COLO668 (cell line): ENCODE results near the gene PCBP3.
"Not testable (repeated sequence)": the region's sequence is repeated elsewhere in the genome, so short reads cannot be mapped to it uniquely, and the experiment has no call there.

Experiments used
- DNase-seq: peaks from one replicate; lab custom pipeline; 2025; ENCODE audit not compliant: unreplicated experiment; lab: John Stamatoyannopoulos, UW

PCBP3 gene

DNA sequence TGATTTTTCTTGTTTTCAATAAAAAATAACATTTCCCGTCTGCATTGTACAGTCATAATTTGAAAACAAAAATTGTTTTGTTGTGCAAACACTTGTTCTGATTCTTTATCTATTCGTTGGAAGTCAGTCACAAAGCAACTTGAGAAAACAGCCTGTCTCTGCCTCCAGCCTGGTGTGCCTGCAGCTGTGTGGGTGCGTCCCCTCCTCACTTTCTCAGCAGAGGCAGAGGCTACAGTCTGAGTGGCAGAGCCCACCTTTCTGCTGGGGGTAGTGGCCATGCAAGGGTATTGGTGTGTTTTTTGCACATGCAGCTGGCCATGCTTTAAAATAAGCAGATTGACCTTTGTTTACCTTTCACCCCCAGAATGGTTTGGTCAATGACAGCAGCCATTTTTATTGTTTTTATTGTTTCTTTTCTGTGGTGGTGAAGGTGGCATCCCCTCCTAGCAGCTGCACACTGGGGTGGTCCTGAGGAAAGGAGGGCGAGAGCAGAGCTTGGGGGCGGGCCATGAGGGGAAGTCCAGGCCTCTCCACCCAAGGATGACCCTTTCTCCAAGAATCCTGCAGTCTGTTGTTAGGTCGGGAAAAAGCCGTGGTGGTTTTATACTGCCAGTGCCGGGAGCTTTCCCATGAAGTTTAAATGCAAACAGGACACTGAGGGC is 159.6 kb downstream of the PCBP3 start:
- no peak for DNase-seq

DNA sequence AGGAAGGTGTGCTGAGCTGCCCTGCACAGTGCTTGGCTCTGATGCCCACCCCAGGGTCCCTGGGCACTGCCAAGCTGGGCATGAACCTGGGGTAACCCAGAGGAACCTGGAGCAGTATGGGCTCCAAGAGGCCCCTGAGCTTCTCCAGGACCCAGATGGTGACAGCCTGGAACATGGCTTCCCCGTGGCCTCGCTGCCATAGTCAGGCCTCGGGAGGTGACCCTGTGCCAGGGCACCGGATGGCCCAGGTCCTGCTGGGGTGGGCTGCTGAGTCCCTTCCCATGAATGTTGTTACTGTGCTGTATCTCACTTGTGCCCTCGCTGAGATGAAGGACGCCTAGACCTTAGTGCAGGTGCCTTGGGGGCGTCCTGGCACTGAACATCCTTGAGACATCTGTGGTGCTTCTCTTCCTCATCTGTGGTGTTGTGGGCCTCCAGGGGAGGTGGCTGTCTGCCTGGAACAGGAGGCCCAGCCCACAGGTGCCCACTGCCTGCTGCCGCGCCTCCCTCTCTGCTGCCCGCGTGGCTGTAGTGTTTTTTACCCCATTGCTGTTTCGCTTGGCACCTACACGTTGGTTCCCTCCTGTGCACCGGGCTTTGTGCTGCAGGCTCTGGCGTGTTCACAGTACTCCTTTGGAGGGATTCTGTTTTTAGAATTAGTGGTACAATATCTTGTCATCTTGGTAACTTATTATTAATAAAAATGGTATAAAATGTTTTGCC is 160.3 kb downstream of the PCBP3 start:
- no peak for DNase-seq

DNA sequence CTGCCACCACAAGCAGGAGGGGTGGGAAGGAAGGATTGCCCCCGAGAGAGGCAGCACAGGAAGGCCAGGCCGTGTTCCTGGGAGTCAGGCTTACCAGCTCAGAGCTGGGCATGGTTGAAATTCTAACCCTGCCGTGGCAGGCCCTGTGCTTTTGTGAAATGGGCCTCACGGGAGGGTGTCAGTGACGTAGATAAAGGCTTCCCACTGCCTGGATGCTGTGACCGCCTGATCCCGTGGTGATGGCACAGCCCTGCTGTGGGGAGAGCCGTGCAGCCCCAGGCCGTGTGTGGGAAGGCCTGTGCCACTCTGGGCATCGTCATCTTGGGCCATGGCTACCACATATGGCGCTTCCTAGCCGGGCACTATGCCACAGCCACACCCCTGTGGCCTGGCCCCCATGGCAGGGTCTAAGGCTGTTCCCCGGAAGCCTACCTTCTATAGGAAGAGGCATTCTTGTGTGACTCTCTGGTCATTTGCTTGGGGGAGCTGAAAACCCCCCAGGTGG is 161.3 kb downstream of the PCBP3 start:
- DNase-seq = no peak

GRCh38 chr21:45805321-45805720 is 161.8 kb downstream of the PCBP3 start:
- no peak for DNase-seq

DNA sequence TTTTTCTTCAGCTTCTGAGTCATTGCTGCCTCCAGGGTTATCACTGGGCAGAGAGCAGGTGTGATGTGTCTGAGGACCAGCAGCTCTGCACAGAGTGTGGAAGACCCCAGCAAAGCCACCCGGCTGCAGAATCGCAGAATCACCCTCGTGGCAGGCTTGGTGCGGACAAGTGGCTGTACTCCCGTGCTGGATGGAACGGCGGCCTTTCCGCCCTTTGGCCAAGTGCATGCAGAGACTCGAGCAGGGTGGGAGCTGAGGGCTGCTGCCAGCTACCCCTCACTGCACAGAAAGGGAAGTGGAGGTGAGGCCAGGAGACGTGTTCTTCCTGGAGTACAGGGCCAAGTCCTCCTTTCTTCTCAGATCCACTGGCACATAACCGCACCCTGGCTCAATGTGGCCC is 162.5 kb downstream of the PCBP3 start:
- DNase-seq = no peak

- not testable (repeated sequence) for DNase-seq
Observed at GRCh38 chr21:45808663-45809062, 165.1 kb downstream of the PCBP3 start.

- DNase-seq = no peak
Observed at GRCh38 chr21:45809421-45809820, 165.9 kb downstream of the PCBP3 start.

- DNase-seq = no peak
Observed at GRCh38 chr21:45811136-45811535, 167.6 kb downstream of the PCBP3 start.

DNA sequence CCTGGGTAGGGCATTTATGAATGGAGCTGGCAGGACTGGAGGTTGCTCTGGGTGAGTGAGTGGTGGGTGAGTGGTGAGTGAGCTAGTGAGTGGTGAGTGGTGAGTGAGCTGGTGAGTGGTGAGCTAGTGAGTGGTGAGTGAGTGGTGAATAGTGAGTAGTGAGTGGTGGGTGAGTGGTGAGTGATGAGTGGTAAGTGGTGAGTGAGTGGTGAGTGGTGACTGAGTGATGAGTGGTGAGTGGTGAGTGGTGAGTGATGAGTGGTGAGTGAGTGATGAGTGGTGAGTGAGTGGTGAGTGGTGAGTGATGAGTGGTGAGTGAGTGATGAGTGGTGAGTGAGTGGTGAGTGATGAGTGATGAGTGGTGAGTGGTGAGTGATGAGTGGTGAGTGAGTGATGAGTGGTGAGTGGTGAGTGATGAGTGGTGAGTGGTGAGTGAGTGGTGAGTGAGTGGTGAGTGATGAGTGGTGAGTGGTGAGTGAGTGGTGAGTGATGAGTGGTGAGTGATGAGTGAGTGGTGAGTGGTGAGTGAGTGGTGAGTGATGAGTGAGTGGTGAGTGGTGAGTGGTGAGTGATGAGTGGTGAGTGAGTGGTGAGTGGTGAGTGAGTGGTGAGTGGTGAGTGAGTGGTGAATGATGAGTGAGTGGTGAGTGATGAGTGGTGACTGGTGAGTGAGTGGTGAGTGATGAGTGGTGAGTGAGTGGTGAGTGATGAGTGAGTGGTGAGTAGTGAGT is 170.8 kb downstream of the PCBP3 start:
- DNase-seq = not testable (repeated sequence)

- not testable (repeated sequence) for DNase-seq
Observed at GRCh38 chr21:45815781-45816180, 172.3 kb downstream of the PCBP3 start.

DNA sequence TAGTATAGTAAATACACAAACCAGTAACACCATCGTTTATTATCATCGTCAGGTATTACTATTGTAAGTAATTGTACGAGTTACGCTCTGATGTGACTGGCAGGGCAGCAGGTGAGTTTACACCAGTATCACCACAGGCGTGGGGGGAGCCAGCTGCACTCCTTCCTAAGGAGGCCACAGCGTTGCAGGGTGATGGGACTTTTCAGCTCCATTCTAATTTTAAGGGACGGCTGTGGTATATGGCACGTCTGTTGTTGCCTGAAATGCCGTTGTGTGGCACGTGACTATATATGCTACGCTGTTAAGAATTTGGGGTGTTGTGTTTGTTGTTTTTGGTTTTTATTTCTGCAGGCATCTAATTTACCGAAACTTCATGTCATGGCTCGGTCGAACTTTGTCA is 173.3 kb downstream of the PCBP3 start:
- DNase-seq = no peak

DNA sequence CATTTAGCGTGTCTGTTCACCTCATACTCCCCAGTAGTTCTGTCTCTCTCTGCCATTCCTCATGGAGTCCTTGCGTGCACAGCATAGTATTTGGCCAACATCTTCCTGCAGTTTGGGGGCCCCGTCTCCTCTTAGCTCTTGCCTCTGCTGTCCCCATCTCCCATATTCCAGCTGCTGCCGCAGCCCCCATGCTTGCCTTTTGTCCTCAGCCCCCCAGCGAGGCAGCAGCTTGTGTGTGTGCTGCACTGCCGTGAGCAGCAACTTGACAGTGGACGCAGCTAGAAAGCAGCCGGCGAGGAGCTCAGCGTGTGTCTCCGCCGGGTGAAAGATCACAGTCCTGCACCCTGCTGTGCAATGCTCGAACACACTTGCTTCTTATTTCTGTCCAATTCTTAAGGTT is 173.8 kb downstream of the PCBP3 start:
- no peak for DNase-seq

GRCh38 chr21:45818276-45818903 is 174.9 kb downstream of the PCBP3 start:
- DNase-seq = no peak

GRCh38 chr21:45818904-45819285 is 175.4 kb downstream of the PCBP3 start:
- DNase-seq = no peak

DNA sequence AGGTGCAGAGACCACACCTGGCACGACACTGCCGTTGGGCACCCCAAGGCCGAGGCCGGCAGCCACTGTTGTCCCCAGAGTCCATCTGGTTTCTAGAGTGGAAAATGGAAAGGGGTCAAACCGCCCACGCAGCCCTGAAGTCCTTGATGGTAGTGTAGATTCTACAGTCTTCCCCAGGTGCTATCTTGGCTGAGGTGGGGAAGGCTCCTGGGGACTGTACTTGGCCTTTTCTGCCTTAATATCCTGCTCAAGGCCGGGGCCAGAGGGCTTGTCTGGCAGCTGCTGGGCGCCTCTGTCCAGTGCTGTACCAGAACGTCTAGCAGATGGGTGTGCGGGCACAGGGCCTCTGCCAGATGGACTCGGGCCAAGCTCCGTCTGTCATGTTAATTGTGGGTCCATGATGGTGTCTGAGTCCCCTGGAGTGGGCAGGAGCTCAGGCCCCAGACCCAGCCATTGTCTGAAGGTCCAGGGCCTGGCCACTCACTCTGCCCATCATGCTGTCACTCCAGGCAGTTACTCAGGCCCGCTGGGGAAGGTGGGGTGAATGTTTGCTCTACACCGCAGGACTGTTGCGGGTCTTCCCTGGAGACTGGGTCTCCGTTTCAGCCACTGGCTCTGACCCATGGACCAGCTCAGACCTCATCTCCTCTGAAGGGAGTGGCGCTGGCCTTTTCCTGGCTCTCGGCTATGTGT is 176.1 kb downstream of the PCBP3 start:
- DNase-seq = no peak

DNA sequence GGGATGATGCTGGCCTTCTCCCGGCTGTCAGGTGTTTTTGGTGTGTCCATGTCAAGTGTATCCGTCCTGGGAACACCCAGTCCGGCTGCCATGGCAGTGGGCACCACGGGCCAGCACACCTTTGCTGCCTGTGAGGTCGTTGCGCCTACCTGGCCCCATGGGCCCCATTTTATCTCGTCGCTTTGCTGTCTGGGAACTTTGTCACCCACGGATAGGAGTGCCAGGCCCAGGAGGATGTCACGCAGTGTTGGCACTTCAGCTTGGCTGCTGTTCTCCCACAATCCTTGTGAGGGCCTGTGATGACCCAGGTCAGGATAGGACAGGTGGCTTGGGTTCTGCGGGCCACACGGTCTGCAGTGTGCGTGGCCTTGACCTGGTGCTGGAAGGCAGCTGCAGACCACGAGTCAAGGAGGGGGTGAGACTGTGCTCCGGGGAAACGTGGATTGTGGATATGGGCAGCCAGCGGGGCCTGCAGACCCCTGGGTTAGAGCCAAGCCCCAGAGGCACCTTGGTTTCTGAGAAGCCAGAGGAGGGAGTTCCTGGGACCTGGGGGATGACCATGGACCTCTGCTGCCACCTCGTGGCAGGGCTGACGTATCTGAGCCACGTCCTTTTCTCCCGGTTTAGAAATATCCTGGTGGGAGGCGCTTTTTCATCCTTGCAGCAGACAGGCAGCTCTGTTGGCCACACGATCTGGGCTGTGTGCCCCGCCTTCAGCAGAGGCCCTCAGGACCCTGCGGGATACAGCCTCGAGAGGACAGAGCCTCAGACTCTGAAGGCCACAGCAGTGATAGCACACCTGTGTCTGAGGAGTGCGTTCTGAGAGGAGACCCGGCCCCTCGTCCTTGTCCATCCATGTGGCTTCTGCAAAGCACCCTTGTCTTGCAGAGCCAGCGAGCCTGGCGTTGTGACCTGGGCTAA is 176.9 kb downstream of the PCBP3 start:
- DNase-seq = peak; percentile 88

DNA sequence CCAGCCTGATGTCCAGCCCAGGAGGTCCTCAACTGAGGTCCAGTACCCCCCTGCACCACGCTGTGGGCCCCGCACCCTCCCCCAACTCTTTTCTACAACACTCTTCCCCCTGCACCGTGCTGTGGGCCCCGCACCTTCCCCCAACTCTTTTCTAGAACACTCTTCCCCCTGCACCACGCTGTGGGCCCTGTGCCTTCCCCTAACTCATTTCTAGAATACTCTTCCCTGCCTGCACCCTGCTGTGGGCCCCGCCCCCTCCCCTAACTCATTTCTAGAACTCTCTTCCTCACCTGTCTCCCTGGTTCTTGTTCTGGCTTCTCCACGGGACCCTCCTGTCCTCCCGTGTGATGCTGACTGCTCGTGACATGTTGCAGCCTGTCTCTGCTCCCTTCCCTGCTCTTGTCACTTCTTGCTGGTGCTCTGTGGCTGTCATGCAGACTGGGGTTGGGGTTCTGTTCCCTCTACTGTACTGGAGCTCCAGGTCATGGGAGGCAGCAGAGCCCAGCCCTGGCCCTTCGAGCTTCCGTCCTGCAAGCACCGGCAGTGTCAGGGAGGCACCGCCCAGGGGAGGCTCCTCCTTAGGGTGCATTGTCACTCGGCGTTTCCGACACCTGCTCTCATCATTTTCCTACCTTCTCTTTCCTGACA is 177.9 kb downstream of the PCBP3 start:
- DNase-seq = no peak

DNA sequence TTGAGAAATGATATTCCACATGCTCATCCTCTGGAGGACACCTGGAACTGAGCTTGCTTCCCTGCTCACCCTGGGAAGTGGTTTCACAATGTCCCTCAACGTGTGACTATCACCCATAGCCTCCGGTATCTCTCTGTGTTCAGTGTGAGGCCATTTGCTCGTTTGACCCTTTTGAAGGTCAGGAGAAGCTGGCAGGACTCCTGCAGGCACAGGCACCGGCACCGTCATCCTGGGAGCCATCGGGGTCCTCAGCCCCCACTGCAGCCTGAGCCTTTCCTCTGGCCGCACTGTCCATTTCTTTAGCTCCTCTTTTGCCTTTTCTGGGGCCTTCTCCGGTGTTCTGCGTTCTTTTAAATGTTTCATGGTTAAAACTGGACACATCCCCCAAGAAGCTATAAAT is 178.5 kb downstream of the PCBP3 start:
- no peak for DNase-seq

DNA sequence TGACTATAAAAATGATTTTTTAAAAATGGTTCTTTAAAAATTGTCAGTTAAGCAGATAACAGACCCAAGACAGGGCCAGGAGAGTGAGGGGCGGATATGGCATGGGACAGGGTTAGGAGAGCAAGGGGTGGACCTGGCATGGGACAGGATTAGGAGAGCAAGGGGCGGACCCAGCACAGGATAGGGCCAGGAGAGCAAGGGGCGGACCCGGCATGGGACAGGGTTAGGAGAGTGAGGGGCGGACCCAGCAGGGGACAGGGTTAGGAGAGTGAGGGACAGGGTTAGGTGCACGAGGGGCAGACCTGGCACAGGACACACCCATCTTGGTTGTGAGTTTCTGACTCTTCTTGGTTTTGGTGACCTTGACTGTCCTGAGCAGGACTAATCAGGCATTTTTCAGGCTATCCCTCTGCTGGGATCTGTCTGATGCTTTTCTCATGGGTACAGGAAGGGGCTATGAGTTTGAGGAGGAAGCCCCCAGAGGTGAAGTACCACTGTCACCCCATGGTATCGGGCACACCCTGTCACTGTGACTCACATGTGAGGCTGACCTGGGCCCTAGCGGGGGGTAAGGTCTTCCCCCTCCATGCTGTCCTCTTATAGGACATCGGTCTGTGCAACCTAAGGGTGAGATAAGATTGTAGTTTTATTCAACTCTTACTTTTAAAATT is 179.0 kb downstream of the PCBP3 start:
- no peak for DNase-seq
